ENCODE measurements around the gene MUC20.
"Not testable (repeated sequence)": the region's sequence is repeated elsewhere in the genome, so short reads cannot be mapped to it uniquely, and the experiment has no call there.

The MUC20 gene

GRCh38 chr3:195711091-195711812, 9.5 kb upstream of the MUC20 start:
- not testable (repeated sequence) for DNase-seq (ENCODE audit: low spot score)

GRCh38 chr3:195711813-195712534, 8.8 kb upstream of the MUC20 start:
- no peak for DNase-seq (ENCODE audit: low spot score)

GRCh38 chr3:195712535-195712910, 8.3 kb upstream of the MUC20 start:
- not testable (repeated sequence) for DNase-seq (ENCODE audit: low spot score)

GRCh38 chr3:195713150-195713549, 7.6 kb upstream of the MUC20 start:
- DNase-seq (ENCODE audit: low spot score): not testable (repeated sequence)

- no peak for DNase-seq (ENCODE audit: low spot score)
Measured at GRCh38 chr3:195714380-195715011, 6.3 kb upstream of the MUC20 start.

- DNase-seq (ENCODE audit: low spot score): no peak
Measured at GRCh38 chr3:195715134-195715533, 5.6 kb upstream of the MUC20 start.

GRCh38 chr3:195715583-195716266, 5.1 kb upstream of the MUC20 start:
- DNase-seq (ENCODE audit: low spot score): no peak

GRCh38 chr3:195717416-195717815, 3.4 kb upstream of the MUC20 start:
- no peak for DNase-seq (ENCODE audit: low spot score)

- DNase-seq (ENCODE audit: low spot score): no peak
Measured at GRCh38 chr3:195717852-195718476, 2.8 kb upstream of the MUC20 start.

- DNase-seq (ENCODE audit: low spot score): no peak
Measured at GRCh38 chr3:195718477-195718984, 2.2 kb upstream of the MUC20 start.

GRCh38 chr3:195719514-195720254, 1.1 kb upstream of the MUC20 start:
- not testable (repeated sequence) for DNase-seq (ENCODE audit: low spot score)

- not testable (repeated sequence) for DNase-seq (ENCODE audit: low spot score)
Measured at GRCh38 chr3:195722139-195722995, 1.6 kb downstream of the MUC20 start.

GRCh38 chr3:195722996-195723345, 2.2 kb downstream of the MUC20 start:
- DNase-seq (ENCODE audit: low spot score): not testable (repeated sequence)

- DNase-seq (ENCODE audit: low spot score): not testable (repeated sequence)
Measured at GRCh38 chr3:195724363-195724762, 3.6 kb downstream of the MUC20 start.

GRCh38 chr3:195725916-195726740, 5.3 kb downstream of the MUC20 start:
- not testable (repeated sequence) for DNase-seq (ENCODE audit: low spot score)

- no peak for DNase-seq (ENCODE audit: low spot score)
Measured at GRCh38 chr3:195727606-195728195, 6.9 kb downstream of the MUC20 start.

GRCh38 chr3:195728789-195729188, 8.0 kb downstream of the MUC20 start:
- not testable (repeated sequence) for DNase-seq (ENCODE audit: low spot score)

GRCh38 chr3:195729476-195730251, 8.9 kb downstream of the MUC20 start:
- DNase-seq (ENCODE audit: low spot score): no peak
